HG03159 (cell line): ENCODE measurements around the gene EAF2.
"Not testable (repeated sequence)": the region's sequence is repeated elsewhere in the genome, so short reads cannot be mapped to it uniquely, and the experiment has no call there.

ENCODE experiments used
- ATAC-seq: cut with Tn5 transposase; IDR thresholded peaks from one replicate; pipeline ENCODE4 v1.9.1; 2021; ENCODE audit warnings: mild to moderate bottlenecking, moderate library complexity; ENCODE audit not compliant: unreplicated experiment

The EAF2 gene

DNA sequence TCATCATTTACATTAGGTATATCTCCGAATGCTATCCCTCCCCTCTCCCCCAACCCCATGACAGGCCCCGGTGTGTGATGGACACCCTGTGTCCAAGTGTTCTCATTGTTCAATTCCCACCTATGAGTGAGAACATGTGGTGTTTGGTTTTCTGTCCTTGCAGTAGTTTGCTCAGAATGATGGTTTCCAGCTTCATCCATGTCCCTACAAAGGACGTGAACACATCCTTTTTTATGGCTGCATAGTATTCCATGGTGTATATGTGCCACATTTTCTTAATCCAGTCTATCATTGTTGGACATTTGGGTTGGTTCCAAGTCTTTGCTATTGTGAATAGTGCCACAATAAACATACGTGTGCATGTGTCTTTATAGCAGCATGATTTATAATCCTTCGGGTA, 22.8 kb downstream of the EAF2 start:
- not testable (repeated sequence) for ATAC-seq

DNA sequence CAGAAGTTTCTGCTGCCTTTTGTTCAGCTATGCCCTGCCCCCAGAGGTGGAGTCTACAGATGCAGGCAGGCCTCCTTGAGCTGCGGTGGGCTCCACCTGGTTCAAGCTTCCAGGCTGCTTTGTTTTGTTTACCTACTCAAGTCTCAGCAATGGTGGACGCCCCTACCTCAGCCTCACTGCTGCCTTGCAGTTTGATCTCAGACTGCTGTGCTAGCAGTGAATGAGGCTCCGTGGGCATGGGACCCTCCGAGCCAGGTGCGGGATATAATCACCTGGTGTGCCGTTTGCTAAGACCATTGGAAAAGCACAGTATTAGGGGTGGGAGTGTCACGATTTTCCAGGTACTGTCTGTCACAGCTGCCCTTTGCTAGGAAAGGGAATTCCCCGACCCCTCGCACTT, 28.2 kb downstream of the EAF2 start:
- not testable (repeated sequence) for ATAC-seq

DNA sequence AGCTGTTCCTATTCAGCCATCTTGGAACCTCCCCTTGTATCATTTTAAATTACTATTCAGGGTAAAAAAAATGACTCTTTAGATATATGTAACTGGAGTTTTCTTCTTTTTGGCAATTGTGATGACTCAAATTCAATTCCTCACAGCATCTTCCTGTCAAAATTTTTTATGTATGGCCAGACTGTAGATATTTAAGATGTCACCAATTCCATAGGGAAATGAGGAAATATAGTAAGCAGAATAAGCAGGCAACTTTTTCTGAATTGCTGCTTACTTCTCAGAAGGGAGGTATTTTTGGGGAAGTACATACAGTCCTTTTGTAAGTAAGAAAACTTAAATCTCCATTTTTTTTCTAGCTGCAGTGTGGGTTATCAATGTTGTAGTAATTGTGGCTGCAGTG, 28.8 kb downstream of the EAF2 start:
- ATAC-seq = no peak

- no peak for ATAC-seq
Observed at GRCh38 chr3:121869736-121870135, 34.7 kb downstream of the EAF2 start.

DNA sequence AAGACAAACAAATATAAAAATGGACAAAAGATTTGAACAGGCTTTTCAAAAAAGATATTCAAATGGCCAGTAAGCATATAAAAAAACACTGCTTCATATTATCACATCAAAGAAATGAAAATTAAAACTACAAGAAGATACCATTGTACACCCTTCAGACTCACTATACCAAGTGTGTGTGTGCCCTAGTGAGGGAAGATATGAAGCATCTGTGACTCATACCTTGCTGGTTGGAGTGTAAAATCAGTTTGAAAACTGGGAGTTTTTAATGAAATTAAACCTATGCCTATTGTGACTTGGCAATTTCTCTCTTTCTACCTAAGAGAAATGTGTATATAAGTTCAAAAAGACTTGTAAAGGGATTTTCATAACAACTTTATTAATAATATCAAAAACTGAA, 35.7 kb downstream of the EAF2 start:
- no peak for ATAC-seq

DNA sequence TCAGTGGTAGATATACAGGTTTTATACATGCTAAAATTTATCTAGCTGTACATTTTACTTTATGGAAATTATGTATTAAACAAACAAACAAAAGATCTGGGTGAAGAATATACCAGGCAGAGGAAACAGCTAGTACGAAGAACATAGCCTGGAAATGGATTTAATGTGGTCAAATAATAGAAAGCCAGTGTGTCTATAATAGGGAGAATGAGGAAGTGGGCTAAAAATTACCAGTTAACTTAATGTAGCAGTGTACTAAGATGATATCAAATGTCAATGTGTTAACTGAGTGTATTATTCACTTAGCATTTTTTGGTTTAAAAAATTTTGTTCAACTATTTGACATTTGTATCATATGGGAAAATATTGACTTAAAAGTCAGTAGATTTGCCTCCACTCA, 36.4 kb downstream of the EAF2 start:
- ATAC-seq = no peak

GRCh38 chr3:121878411-121878810, 43.4 kb downstream of the EAF2 start:
- ATAC-seq = no peak

- no peak for ATAC-seq
Observed at GRCh38 chr3:121883507-121883906, 48.5 kb downstream of the EAF2 start.

DNA sequence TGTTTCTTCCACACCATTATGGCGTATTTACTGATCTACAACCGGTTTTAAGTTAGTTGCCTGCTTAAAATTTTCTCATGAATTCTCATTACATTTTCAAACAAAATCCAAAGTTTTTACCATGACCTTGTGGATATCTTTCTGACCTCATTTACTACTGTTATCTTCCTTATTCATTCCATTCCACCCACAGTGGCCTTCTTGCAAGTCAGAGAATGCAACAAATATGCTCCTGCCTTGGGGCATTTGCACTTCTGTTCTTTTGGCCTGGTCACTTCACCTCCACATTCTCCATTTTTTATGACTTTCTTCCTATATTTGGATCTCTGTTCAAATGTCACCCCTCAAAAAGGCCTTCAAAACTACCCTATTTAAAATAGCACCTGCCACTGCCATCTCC, 50.4 kb downstream of the EAF2 start:
- ATAC-seq = no peak

GRCh38 chr3:121894301-121894990, 59.4 kb downstream of the EAF2 start, which contains the start of gene SLC15A2:
TSS of gene SLC15A2 (plus strand) at chr3:121894401. CDS start at chr3:121894477, 76 bp downstream.
- ATAC-seq = no peak

DNA sequence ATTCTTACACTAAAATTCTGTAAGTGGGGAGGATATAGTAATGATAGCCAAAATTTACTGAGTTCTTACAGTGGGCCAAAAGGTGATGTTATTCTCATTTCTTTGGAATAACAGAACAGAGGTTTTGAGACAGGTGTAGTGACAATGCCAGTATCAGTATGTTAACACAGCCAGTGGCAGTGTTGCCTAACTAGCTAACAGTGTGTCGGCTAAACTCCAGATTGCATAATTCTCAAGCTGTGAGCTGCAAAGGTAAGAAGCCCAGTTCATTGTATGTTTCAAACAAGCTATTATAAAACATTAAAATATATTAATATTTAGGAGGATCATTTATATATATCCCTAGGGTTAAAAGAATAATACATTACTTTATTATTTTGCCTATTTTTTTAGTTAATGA, 60.1 kb downstream of the EAF2 start:
- ATAC-seq = no peak

DNA sequence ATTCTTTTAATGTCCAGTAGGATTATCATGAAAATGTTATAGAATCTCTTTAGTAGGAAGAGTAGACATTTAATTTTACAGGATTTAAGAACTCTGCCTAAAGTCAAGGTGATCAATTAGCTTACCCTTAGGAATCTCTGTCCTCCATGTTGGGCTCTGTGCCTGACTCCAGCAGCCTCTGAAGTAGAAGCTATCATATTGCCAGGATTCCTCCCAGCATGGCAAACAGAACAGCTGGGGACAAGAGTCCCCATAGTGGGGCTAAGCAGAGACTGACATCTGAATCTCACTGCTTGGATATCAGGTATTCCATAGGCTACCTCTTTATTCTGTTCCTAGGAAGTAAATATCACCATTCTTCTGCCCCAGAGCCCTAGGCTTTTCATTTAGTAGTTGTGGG, 60.7 kb downstream of the EAF2 start:
- ATAC-seq = no peak

GRCh38 chr3:121896823-121897222, 61.8 kb downstream of the EAF2 start:
- ATAC-seq = no peak

- no peak for ATAC-seq
Observed at GRCh38 chr3:121897296-121897695, 62.3 kb downstream of the EAF2 start.

DNA sequence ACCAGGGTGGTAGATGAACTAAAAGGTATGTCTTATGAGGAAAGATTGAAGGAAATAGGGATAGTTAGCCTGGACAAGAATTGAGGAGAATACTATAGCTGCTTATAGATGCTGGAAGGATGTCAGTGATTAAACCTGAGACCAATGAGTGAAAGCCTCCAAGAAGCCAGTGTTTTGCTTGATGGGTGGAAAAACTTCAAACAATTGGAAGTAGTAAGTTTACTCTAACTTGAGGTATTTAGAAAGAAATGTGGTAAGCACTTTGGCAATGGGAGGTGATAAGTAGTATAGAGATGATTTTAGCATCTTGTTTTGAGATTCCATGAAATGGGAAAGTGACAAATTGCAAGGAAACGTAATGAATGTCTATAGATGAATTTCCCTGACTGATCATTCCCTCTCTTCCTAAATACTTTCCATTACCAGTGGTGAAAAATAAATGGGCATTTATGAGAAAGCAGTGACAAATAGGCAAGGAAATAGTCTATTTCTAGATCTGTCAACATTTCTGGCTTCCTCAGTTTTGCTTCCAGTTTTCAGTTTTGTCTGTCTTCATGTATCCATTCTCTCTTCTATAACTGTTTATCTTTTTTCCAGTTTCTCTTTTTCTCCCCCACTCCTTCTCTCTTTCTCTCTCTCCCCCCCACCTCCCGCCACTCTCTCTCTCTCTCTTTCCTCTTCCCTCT, 78.4 kb downstream of the EAF2 start:
- ATAC-seq = no peak

- ATAC-seq = no peak
Observed at GRCh38 chr3:121914081-121914998, 79.3 kb downstream of the EAF2 start.

- ATAC-seq = no peak
Observed at GRCh38 chr3:121916189-121916588, 81.2 kb downstream of the EAF2 start.

GRCh38 chr3:121918779-121919483, 83.9 kb downstream of the EAF2 start:
- ATAC-seq = no peak

DNA sequence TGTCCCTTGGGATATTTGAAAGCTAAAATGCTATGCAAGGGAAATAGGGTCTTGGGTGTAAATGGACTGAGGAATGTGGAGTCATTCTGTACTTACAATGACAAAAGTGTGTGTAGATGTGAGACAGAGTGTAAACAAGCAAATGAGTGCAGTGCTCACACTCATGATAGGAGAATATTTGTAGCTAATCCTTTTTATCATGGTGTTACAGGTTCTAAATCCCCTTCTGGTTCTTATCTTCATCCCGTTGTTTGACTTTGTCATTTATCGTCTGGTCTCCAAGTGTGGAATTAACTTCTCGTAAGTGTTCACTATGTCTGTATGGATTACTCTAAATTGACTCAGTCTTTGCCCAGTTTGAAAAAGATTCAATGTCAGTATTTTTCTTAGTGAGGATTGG, 89.7 kb downstream of the EAF2 start:
- no peak for ATAC-seq

DNA sequence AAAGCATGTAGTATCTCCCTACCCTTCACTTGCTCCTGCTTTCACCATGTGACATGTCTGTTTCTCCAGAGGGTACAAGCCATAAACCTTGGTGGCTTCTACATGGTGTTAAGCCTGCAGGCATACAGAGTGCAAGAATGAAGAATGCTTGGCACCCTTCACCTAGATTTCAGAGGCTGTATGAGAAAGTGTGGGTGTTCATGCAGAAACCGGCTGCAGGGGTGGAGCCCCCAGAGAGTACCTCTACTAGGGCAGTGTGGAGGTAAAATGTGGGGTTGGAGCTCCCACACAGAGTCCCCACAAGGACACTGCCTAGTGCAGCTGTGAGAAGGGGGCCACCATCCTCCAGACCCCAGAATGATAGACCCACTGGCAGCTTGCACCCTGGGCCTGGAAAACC, 91.4 kb downstream of the EAF2 start:
- ATAC-seq = no peak
